Stomach (tissue), 4 donors: ENCODE results near the gene SMPD3.

Source experiments
- CTCF ChIP-seq, 7 experiments: fragments of 450-650 bp in 4 of 7; fragments of 200-600 bp in 3 of 7; sonication (generic) in 3 of 7; IDR thresholded peaks; one replicate each; pipeline ENCODE4 v1.5.1; 2016 to 2019; ENCODE audit warnings: antibody characterized with exemption in 7 of 7, control low read depth in 2 of 7, mild to moderate bottlenecking in 1 of 7
- EP300 ChIP-seq: sonication (generic); formaldehyde crosslinking; IDR thresholded peaks from one replicate; pipeline ENCODE4 v1.6.1; 2017; ENCODE audit warnings: antibody characterized with exemption
- POLR2A ChIP-seq, 4 donors: fragments of 450-650 bp; IDR thresholded peaks; one replicate each; pipeline ENCODE4 v1.6.1; 2016; ENCODE audit warnings: antibody characterized with exemption in 4 of 4, control low read depth in 2 of 4, mild to moderate bottlenecking in 1 of 4, moderate library complexity in 1 of 4
- POLR2AphosphoS5 ChIP-seq, 3 donors: sonication (generic); formaldehyde crosslinking; IDR thresholded peaks; one replicate each; pipeline ENCODE4 v1.6.1; 2016; ENCODE audit warnings: antibody characterized with exemption in 3 of 3

DNA sequence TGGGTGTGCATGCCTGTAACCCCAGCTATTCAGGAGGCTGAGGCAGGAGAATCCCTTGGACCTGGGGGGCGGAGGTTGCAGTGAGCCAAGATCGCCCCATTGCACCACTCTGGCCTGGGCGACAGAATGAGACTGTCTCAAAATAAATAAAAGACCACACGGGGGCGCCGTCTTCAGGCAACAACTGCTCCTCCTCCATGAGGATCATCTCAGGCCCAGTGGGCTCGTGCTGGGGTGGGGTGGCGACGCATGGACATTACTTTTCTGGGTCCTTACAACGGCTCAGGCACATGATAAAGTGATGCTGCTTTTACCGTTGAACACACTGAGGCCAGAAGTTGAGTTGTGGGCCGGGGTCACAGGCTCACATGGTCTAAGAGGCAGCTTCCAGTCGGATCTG lies 81.3 kb downstream of the SMPD3 start:
- TF ChIP-seq POLR2AphosphoS5 (IDR thresholded peaks at IDR 0.05) (no peak), CTCF (IDR thresholded peaks at IDR 0.05) (peak in 3 of 7 experiments; percentile 11 to 19 (median 14)), POLR2A (IDR thresholded peaks at IDR 0.05) (no peak), EP300 (no peak)
